H1 (cell line): ENCODE data around the gene POLR3E. TPM values are rescaled to one million over a fixed set of nuclear protein-coding genes. Genes with fewer than 3 reads are reported as not detected.

Experiments
- CHD7 ChIP-seq: fragments of 300-600 bp; sonication (generic); IDR thresholded peaks from 2 replicates; pipeline ENCODE4 v1.7.1; 2012; ENCODE audit warnings: low read length, moderate library complexity, mild to moderate bottlenecking, inconsistent platforms; ENCODE audit not compliant: insufficient replicate concordance
- polyA plus RNA-seq, 7 experiments: library from polyadenylated mRNA; depleted of rRNA in 3 of 7; stranded (reverse) in 5 of 7; unstranded in 2 of 7; fragments of >200 nt in 5 of 7; fragments of 200-250 nt in 2 of 7; gene quantifications; 1 replicate in 5 of 7; 2 replicates in 1 of 7; 4 replicates in 1 of 7; pipeline versions ENCODE4 v1.2.1 to v1.2.3, GENCODE V29; 2011 to 2013; ENCODE audit warnings: missing spikeins in 2 of 7, mixed read lengths in 2 of 7
- total RNA-seq: library from RNA; stranded (reverse); fragmentation: NEBNext Ultra II Directional; extraction: Animal tissue kit (Norgen Biotek cat#: 25700); gene quantifications from 2 replicates; pipeline ENCODE4 v1.2.1, GENCODE V29; 2021

POLR3E gene
- total and polyA plus RNA-seq, 2 of the 8 experiments (the other 6 are each of a cell fraction or from before 2014, with no cell fraction given): 96.5 to 125 TPM

DNA sequence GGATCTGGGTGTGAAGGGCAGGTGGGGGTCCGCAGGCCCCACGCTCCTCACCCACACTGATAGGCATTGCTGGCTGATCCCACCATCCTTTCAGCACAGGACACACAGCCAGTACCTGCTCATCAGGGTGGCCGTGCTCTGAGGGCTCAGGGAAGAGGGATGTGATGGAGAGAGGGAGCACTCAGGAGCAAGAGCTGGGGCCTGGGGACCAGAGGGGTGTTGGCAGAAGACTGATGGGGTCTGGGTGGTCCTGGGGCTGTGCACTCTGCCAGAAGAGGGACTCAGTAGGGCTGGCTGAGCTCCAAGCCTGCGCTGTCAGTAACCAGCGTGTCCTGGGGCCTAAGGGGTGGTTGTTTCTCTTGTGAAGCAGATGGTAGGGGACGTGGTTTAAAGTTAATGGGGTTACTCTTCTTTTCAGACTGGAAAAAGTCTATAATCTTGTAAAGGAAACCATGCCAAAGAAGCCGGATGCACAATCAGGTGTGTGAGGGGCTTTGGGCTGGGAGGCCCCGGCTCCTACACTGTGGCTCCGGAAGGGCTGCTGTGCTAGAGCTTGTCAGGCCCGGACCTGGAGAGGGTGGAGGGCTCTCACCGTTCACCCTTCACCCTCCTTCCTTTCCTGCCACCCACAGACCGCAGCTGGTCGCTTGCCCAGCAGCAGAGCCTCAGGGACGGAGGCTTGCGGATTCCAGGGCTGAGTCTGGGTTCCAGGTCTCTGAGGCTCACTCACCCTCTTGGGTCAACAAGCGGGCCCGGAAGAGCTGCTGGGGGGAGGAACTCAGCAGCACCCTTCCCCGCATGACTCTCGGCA is 27.8 kb downstream of the POLR3E start (continued):
- no peak for TF ChIP-seq CHD7
